ENCODE data around the gene RPS6KA4. TPM values are rescaled to one million over a fixed set of nuclear protein-coding genes. Genes with fewer than 3 reads are reported as not detected.

Gene RPS6KA4
- total RNA-seq, 1 donor from 2014 or later = 37.5 TPM

- Mint-ChIP-seq H3K9me3 (ENCODE audit: unreplicated experiment) (no peaks in the 10 kb centered on the region), H3K27me3 (ENCODE audit: unreplicated experiment) (peaks cover 8% of the 10 kb centered on the region), H3K36me3 (ENCODE audit: low read depth, unreplicated experiment) (no peaks in the 10 kb centered on the region), H3K4me1 (ENCODE audit: unreplicated experiment) (no peaks in the 10 kb centered on the region), H3K27ac (ENCODE audit: unreplicated experiment) (no peak overlapping the region), H3K4me3 (ENCODE audit: unreplicated experiment) (no peak overlapping the region)
- no peak for DNase-seq (ENCODE audit: low spot score)
- TF ChIP-seq, protein P1, sequence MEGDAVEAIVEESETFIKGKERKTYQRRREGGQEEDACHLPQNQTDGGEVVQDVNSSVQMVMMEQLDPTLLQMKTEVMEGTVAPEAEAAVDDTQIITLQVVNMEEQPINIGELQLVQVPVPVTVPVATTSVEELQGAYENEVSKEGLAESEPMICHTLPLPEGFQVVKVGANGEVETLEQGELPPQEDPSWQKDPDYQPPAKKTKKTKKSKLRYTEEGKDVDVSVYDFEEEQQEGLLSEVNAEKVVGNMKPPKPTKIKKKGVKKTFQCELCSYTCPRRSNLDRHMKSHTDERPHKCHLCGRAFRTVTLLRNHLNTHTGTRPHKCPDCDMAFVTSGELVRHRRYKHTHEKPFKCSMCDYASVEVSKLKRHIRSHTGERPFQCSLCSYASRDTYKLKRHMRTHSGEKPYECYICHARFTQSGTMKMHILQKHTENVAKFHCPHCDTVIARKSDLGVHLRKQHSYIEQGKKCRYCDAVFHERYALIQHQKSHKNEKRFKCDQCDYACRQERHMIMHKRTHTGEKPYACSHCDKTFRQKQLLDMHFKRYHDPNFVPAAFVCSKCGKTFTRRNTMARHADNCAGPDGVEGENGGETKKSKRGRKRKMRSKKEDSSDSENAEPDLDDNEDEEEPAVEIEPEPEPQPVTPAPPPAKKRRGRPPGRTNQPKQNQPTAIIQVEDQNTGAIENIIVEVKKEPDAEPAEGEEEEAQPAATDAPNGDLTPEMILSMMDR (IDR thresholded peaks at IDR 0.05; ENCODE audit: unreplicated experiment) = no peak
These were observed 23.9 kb upstream of the RPS6KA4 start for GRCh38 chr11:64334764-64335735.

GRCh38 chr11:64337538-64338249 is 21.3 kb upstream of the RPS6KA4 start:
- Mint-ChIP-seq H3K4me3 (ENCODE audit: unreplicated experiment) (no peak overlapping the region), H3K9me3 (ENCODE audit: unreplicated experiment) (no peaks in the 10 kb centered on the region), H3K27ac (ENCODE audit: unreplicated experiment) (no peak overlapping the region), H3K36me3 (ENCODE audit: low read depth, unreplicated experiment) (no peaks in the 10 kb centered on the region), H3K27me3 (ENCODE audit: unreplicated experiment) (peaks cover 7% of the 10 kb centered on the region), H3K4me1 (ENCODE audit: unreplicated experiment) (peaks cover 4% of the 10 kb centered on the region)
- TF ChIP-seq, protein P1 (IDR thresholded peaks at IDR 0.05; ENCODE audit: unreplicated experiment) = no peak
- DNase-seq (ENCODE audit: low spot score) = no peak

- H3K36me3 Mint-ChIP-seq (ENCODE audit: low read depth, unreplicated experiment) = no peaks in the 10 kb centered on the region
- no peak overlapping the region for H3K4me3 Mint-ChIP-seq (ENCODE audit: unreplicated experiment)
- no peak overlapping the region for H3K27ac Mint-ChIP-seq (ENCODE audit: unreplicated experiment)
- H3K27me3 Mint-ChIP-seq (ENCODE audit: unreplicated experiment) = peaks cover 4% of the 10 kb centered on the region
- H3K4me1 Mint-ChIP-seq (ENCODE audit: unreplicated experiment) = peaks cover 4% of the 10 kb centered on the region
- no peak for DNase-seq (ENCODE audit: low spot score)
- H3K9me3 Mint-ChIP-seq (ENCODE audit: unreplicated experiment) = no peaks in the 10 kb centered on the region
- TF ChIP-seq, protein P1 (IDR thresholded peaks at IDR 0.05; ENCODE audit: unreplicated experiment) = no peak
These were observed 20.2 kb upstream of the RPS6KA4 start for GRCh38 chr11:64338716-64339115.

DNA sequence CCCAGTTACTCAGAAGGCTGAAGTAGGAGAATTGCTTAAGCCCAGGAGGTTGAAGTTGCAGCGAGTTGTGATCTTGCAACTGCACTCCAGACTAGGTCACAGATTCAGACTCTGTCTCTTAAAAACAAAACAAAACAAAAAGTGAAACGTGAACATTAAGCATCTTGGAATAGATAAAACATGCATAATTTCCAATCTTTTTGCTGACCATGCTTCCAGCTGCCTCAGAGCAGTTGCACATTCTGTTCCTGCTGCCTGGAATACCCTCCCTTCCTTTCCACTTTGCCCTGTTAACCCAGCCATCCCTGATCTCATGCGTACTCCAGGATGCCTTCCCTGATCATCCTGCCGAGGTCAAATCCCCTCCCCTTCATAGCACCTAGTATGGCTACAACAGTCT is 19.7 kb upstream of the RPS6KA4 start:
- TF ChIP-seq, protein P1 (IDR thresholded peaks at IDR 0.05; ENCODE audit: unreplicated experiment) = no peak
- Mint-ChIP-seq H3K27me3 (ENCODE audit: unreplicated experiment) (peaks cover 4% of the 10 kb centered on the region), H3K27ac (ENCODE audit: unreplicated experiment) (peak overlapping the region; percentile 27), H3K4me3 (ENCODE audit: unreplicated experiment) (peak overlapping the region; percentile 22), H3K4me1 (ENCODE audit: unreplicated experiment) (peaks cover 4% of the 10 kb centered on the region), H3K9me3 (ENCODE audit: unreplicated experiment) (no peaks in the 10 kb centered on the region), H3K36me3 (ENCODE audit: low read depth, unreplicated experiment) (no peaks in the 10 kb centered on the region)
- DNase-seq (ENCODE audit: low spot score) = no peak

All from endothelial cell (in vitro differentiated cells).